Stimulated activated naive CD8-positive, alpha-beta T cell treated with anti-CD3 and anti-CD28 coated beads, Interleukin-15, amount 100 ng/mL, for 72 hours (primary cell): ENCODE data around the gene MED25.

ENCODE experiments used
- ATAC-seq: fragments of 150-1000 bp; cut with Tn5 transposase; 2 replicates; pipeline ENCODE4 v1.10.0; 2021; ENCODE audit warnings: mild to moderate bottlenecking, moderate library complexity
- DNase-seq, 2 donors: peaks; one replicate each; pipeline ENCODE4 v3.0.0; 2021 to 2022
- H3K27ac Mint-ChIP-seq, 2 donors: one replicate each; pipeline ENCODE4 v1.8.0; 2022; ENCODE audit warnings: mild to moderate bottlenecking in 2 of 2, mixed read lengths in 2 of 2, moderate library complexity in 2 of 2
- H3K27me3 Mint-ChIP-seq: one replicate; pipeline ENCODE4 v1.8.0; 2022; ENCODE audit warnings: mixed read lengths
- H3K4me1 Mint-ChIP-seq: one replicate; pipeline ENCODE4 v1.8.0; 2022; ENCODE audit warnings: mild to moderate bottlenecking, mixed read lengths
- H3K4me3 Mint-ChIP-seq, 2 donors: one replicate each; pipeline ENCODE4 v1.8.0; 2022; ENCODE audit warnings: mild to moderate bottlenecking in 2 of 2, mixed read lengths in 2 of 2, moderate library complexity in 1 of 2
- H3K9me3 Mint-ChIP-seq, 2 donors: one replicate each; pipeline ENCODE4 v1.8.0; 2022; ENCODE audit warnings: mixed read lengths in 2 of 2

Gene MED25

DNA sequence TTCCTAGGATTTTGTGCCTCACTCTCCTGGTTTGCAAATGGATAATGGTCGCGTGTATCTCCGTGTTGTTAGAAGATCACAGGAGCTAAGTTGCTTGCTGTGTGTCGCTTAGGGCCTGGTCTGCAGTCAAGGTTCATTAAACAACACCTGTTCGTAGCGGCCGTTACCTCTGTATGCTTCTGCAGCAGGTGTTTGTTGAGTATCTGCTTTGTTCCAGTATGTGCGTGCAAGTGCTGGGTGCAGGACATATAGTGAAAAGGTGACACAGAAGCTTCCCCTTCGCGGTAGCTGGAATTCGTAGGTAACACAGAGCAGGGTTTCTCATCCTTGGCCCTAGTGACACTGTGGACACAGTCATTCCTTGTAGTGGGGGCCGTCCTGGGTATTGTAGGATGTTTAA, 5.4 kb downstream of the MED25 start:
- Mint-ChIP-seq H3K4me1 (peaks cover 25% of the 10 kb centered on the region), H3K27me3 (no peaks in the 10 kb centered on the region), H3K9me3 (no peaks in the 10 kb centered on the region), H3K4me3 (no peak overlapping the region), H3K27ac (no peak overlapping the region)
- DNase-seq (no peak), ATAC-seq (no peak)

DNA sequence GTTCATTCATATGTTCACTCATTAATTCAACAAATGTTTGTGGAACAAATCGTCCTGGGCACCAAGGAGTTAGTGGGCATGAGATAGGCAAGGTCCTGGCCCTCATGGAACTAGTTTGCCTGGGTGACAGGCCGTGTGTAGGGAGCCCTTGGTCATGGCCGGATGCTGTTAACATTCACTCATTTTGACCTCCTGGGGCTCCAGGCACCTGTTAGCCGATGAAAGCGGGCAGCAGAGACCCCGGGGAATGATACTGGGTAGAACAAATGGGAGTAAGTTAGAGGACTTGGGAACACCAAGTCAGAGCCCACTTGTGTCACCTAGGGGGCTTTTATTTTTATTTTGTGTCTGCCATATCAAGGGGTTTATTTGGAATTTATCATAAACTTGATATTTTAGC, 6.6 kb downstream of the MED25 start:
- Mint-ChIP-seq H3K9me3 (no peaks in the 10 kb centered on the region), H3K4me3 (no peak overlapping the region), H3K4me1 (peaks cover 13% of the 10 kb centered on the region), H3K27me3 (no peaks in the 10 kb centered on the region), H3K27ac (no peak overlapping the region)
- ATAC-seq (no peak), DNase-seq (no peak)

DNA sequence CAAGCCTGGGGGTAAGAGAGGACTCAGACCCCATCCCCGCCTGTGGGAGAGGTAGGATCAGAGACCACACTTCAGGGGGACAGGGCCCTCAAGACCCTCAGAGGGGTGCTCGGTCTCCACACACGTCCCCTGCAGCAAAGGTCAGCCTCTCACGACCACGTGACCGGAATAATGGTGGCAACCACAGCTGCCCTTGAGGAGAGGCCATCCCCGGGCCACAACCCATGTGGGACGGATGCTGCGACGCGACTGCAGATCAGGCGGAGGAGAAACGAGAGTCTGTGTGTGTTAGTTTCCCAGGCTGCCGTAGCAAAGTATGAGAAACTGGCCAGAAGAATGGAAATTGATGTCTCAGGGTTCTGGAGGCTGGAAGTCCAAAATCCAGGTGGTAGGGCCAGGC, 8.9 kb downstream of the MED25 start:
- H3K9me3 Mint-ChIP-seq = no peaks in the 10 kb centered on the region
- DNase-seq (no peak), ATAC-seq (no peak)
- H3K27me3 Mint-ChIP-seq = no peaks in the 10 kb centered on the region
- peaks cover 8% of the 10 kb centered on the region for H3K4me1 Mint-ChIP-seq
- no peak overlapping the region for H3K27ac Mint-ChIP-seq
- H3K4me3 Mint-ChIP-seq = no peak overlapping the region

DNA sequence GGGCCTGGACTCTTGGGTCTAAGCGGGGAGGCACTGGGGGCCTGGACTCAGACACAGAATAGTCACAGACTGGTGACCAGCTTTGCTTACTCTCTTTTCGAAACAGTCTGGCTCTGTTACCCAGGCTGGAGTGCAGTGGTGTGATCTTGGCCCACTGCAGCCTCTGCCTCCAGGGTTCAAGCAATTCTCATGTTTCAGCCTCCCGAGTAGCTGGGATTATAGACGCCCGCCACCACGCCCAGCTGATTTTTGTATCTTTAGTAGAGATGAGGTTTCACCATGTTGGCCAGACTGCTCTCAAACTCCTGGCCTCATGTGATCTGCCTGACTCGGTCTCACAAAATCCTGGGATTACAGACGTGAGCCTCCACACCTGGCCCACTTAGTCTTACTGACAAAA, 11.1 kb downstream of the MED25 start:
- H3K4me1 Mint-ChIP-seq = peaks cover 16% of the 10 kb centered on the region
- H3K4me3 Mint-ChIP-seq = no peak overlapping the region
- no peak overlapping the region for H3K27ac Mint-ChIP-seq
- DNase-seq (no peak), ATAC-seq (no peak)
- H3K27me3 Mint-ChIP-seq = no peaks in the 10 kb centered on the region
- no peaks in the 10 kb centered on the region for H3K9me3 Mint-ChIP-seq

DNA sequence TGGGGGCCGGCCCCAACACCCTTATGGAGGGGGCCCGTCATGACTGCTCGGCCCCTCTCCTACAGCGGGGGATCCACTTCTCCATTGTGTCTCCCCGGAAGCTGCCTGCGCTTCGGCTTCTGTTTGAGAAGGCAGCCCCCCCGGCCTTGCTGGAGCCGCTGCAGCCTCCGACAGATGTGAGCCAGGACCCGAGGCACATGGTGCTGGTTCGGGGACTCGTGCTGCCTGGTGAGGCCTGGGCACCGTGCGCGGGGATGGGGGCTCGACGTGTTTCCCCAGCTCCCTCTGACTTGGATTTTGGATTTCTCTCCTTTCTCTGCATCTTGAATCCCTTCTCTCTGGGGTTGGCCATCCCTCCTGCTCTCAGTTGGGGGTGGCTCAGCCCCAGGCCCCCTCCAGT, 11.6 kb downstream of the MED25 start:
- DNase-seq = no peak

DNA sequence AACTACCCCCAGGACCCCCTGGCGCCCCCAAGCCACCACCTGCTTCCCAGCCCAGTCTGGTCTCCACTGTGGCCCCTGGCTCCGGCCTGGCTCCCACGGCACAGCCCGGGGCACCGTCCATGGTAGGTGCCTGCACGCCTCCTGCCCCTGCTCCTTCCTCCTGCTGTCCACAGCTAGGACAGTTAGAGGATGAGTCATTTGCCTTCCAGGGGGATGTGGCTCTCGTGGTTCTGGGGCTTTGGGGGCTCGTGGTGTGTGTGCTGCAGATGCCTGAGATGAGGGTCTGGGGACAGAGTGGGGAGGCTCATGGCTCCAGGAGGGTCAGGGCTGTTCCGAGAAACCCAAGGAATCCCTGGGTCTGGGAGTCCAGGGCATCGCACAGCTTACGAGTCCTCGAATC, 12.7 kb downstream of the MED25 start:
- peak; percentile 12 for ATAC-seq

More for the DNA sequence above, 11.6 kb downstream of the MED25 start:
- Mint-ChIP-seq H3K4me3 (no peak overlapping the region), H3K9me3 (no peaks in the 10 kb centered on the region), H3K4me1 (peaks cover 16% of the 10 kb centered on the region), H3K27ac (no peak overlapping the region), H3K27me3 (no peaks in the 10 kb centered on the region)
- no peak for ATAC-seq

DNA sequence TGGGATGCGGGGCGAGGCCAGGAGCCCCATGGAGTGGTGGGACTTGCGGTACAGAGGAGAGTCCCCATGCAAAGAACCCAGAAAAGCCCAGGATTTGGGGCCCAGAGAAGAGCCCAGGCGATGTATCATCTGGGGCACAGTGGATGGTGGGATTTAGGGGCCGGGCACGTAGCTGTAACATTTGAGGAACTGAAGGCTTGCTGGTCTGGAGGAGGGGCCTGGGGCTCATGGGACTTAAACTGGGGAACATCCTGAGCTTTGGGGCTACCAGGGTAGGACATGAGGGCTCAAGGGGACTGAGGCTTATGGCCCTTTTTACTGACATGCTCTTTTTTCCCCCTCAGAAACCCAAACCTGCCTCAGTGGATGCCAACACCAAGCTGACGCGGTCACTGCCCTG, 13.5 kb downstream of the MED25 start:
- no peaks in the 10 kb centered on the region for H3K27me3 Mint-ChIP-seq
- H3K4me1 Mint-ChIP-seq = peaks cover 10% of the 10 kb centered on the region
- H3K27ac Mint-ChIP-seq = no peak overlapping the region
- DNase-seq (no peak), ATAC-seq (no peak)
- no peak overlapping the region for H3K4me3 Mint-ChIP-seq
- no peaks in the 10 kb centered on the region for H3K9me3 Mint-ChIP-seq

More for the DNA sequence above, 12.7 kb downstream of the MED25 start:
- Mint-ChIP-seq H3K4me3 (no peak overlapping the region), H3K27me3 (no peaks in the 10 kb centered on the region), H3K9me3 (no peaks in the 10 kb centered on the region), H3K4me1 (peaks cover 16% of the 10 kb centered on the region), H3K27ac (peak overlapping the region in 1 of 2 donors; percentile 54)
- DNase-seq = no peak

DNA sequence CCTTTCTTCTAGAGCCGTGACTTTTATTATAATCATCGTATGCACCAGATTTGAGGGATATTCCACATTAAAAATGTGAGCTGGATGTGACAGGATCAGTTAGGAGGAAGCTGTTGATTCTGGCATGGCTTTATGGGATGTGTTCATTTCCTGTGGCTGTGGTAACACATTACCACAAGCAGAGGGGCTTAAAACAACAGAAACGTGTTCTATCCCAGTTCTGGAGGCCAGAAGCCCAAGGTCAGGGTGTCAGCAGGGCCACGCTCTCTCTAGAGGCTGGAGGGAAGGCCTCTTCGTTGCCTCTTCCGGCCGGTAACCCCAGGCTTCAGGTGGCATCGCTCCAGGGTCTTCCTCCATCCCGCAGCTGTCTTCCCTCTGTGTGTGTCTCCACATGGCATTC, 14.5 kb downstream of the MED25 start:
- ATAC-seq = no peak
- Mint-ChIP-seq H3K27me3 (no peaks in the 10 kb centered on the region), H3K27ac (peak overlapping the region; percentile 11 to 67), H3K4me1 (peaks cover 8% of the 10 kb centered on the region), H3K9me3 (no peaks in the 10 kb centered on the region), H3K4me3 (no peak overlapping the region)
- no peak for DNase-seq

DNA sequence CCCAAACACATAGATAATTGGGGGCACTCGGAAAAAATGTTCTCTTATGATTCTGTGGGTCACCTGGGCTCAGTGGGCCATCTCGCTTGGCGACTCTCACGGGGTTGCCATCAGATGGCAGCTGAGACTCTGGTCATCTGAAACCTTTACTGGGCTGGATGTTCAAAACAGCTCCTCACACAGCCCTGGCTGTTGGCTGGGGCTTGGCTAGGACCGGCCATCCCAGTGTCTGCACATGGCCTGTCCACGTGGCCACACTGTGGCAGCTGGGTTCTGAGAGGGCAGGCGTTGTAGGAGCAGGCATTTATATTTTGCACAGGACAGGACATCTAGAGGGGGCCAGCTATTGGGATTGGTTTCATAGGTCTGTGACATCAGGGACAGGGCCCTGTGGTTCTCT, 15.5 kb downstream of the MED25 start:
- ATAC-seq (no peak), DNase-seq (no peak)
- no peaks in the 10 kb centered on the region for H3K27me3 Mint-ChIP-seq
- no peak overlapping the region for H3K4me3 Mint-ChIP-seq
- H3K9me3 Mint-ChIP-seq = no peaks in the 10 kb centered on the region
- peaks cover 8% of the 10 kb centered on the region for H3K4me1 Mint-ChIP-seq
- H3K27ac Mint-ChIP-seq = no peak overlapping the region

DNA sequence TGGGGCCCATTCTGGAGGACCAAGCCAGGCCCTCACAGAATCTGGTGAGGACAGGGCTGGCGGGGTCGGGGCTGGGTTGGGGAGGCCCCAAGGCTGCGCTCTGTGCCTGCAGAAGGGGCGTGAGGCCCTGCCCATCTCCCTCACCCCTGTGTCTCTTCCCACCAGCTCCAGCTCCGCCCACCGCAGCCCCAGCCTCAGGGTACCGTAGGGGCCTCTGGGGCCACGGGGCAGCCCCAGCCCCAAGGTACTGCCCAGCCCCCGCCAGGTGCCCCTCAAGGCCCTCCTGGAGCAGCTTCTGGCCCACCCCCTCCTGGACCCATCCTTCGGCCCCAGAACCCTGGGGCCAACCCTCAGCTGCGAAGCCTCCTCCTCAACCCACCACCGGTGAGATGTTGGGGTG, 17.5 kb downstream of the MED25 start:
- H3K4me3 Mint-ChIP-seq = peak overlapping the region in 1 of 2 donors; percentile 31
- peaks cover 8% of the 10 kb centered on the region for H3K4me1 Mint-ChIP-seq
- ATAC-seq (peak; percentile 43), DNase-seq (no peak)
- no peaks in the 10 kb centered on the region for H3K27me3 Mint-ChIP-seq
- H3K9me3 Mint-ChIP-seq = no peaks in the 10 kb centered on the region
- no peak overlapping the region for H3K27ac Mint-ChIP-seq

DNA sequence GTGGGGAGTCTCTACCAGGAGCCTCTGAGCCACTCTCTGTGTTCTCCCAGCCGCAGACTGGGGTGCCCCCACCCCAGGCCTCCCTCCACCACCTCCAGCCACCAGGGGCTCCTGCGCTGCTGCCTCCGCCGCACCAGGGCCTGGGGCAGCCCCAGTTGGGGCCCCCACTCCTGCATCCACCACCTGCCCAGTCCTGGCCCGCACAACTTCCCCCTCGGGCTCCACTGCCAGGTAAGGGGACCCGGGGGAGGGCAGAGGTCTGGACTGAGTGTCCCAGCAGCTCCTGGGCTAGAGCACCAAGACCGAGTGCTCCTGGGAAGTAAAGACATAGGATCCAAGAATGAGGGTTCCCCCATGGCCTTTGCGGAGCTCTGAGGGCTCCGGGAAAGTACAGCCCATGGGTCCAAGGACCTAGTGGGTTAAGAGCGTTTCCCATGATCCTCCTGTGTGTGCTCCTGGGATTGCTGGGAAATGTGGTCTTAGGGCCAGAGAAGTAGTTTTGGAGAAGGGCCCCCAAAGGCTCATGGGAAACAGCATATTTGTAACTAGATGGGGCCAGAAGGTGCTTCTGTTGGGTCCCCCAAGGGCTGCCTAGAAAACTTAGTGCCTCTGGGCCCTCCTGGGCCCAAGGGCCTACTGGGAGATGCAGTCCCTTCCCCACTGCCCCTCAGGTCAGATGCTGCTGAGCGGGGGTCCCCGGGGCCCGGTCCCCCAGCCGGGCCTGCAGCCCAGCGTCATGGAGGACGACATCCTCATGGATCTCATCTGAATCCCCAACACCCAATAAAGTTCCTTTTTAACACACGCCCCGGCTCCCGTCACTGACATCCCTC, 18.3 kb downstream of the MED25 start:
- Mint-ChIP-seq H3K27me3 (no peaks in the 10 kb centered on the region), H3K27ac (no peak overlapping the region), H3K9me3 (no peaks in the 10 kb centered on the region), H3K4me3 (no peak overlapping the region), H3K4me1 (peaks cover 8% of the 10 kb centered on the region)
- ATAC-seq = no peak
- no peak for DNase-seq

DNA sequence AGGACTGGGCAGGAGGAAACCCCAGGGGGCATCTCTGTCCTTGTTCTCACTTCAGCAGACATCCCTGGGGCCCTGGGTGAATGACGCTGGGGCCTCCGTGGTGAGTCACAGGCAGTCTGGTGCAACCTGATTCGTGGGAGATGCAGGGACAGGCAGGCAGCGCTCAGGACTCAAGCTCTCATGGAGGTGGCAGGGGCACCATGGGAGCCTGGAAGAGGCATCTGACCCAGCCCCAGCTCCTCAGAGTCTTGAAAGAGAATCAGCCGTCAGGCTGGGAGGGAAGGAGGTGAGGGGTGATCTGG, 18.9 kb downstream of the MED25 start:
- Mint-ChIP-seq H3K27me3 (no peaks in the 10 kb centered on the region), H3K27ac (peak overlapping the region in 1 of 2 donors; percentile 85), H3K4me3 (no peak overlapping the region), H3K4me1 (peaks cover 8% of the 10 kb centered on the region), H3K9me3 (no peaks in the 10 kb centered on the region)
- no peak for DNase-seq
- ATAC-seq = no peak

DNA sequence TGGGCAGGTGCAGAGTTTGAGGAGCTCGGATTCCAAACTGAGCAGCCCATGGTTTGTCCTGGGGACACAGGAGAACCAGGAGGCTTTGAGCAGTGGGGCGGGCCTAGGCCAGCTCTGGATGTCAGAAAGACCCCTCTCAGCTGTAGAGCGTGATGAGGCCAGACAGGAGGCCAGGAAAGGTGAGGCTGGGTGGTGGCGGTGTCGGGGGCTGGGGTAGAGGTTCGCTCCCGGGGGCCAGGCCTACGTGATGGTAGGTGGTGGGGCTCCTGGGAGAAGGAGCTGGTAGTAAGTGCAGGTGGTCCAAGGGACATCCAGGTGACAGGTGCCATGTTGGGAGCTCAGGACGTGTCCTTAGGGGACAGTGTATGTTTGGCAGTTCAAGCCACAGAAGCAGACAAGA, 19.3 kb downstream of the MED25 start:
- no peaks in the 10 kb centered on the region for H3K9me3 Mint-ChIP-seq
- ATAC-seq = no peak
- no peaks in the 10 kb centered on the region for H3K27me3 Mint-ChIP-seq
- H3K4me3 Mint-ChIP-seq = no peak overlapping the region
- no peak for DNase-seq
- H3K27ac Mint-ChIP-seq = peak overlapping the region in 1 of 2 donors; percentile 29
- peaks cover 5% of the 10 kb centered on the region for H3K4me1 Mint-ChIP-seq

DNA sequence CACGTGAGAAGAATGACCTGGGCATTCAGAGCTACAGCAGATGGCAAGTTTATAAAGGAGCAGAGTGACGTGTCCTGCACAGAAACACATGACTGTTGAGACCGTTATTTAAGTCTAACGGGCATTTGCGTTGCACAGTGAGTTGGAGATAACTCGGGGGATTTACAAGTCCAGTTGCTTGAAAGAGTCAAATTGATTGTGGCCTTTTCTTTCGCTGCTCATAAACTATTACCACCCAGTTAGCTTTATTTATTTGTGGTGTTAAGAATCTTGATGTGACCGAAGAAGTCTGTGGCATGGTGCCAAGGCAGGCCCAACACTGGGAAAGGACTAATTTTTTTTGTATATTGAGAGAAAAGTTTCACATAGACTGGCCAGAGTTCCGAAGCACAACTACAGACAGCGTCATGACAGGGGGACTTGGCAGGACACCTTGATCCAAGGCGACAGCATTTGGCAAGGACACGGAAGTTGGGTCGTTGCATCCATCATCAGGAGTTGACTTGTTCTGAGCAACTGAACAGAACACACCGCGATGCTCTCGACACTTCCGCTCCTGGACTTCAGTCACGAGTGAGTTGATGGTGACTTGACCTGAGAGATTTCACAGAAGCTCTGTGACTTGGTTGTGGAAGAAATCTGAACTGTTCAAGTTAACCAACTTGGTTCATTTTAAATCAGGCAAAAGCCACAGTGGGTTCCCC, 20.9 kb downstream of the MED25 start:
- Mint-ChIP-seq H3K9me3 (no peaks in the 10 kb centered on the region), H3K4me1 (no peaks in the 10 kb centered on the region), H3K27me3 (no peaks in the 10 kb centered on the region), H3K27ac (peak overlapping the region in 1 of 2 donors; percentile 3), H3K4me3 (no peak overlapping the region)
- DNase-seq (no peak), ATAC-seq (no peak)

DNA sequence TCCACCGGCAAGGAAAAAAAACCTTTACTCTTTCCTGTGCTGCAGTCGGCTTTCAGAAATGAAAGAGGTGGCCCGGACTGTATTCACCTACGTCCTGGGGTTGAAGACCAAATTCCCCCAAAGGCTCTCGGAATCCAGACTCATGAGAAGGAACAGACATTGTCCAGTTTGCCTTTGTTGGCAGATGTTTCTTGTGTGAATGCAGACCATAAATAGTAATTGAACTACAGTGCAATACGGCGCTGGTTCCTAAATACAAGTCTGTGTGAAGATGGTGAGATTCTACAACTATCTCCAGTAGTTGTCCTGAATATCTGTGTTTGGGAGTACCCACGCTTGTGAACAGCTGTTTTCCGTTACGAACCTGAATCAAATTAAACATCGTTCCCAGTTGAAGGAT, 21.6 kb downstream of the MED25 start:
- DNase-seq (no peak), ATAC-seq (no peak)
- H3K4me3 Mint-ChIP-seq = no peak overlapping the region
- no peak overlapping the region for H3K27ac Mint-ChIP-seq
- H3K27me3 Mint-ChIP-seq = no peaks in the 10 kb centered on the region
- H3K4me1 Mint-ChIP-seq = no peaks in the 10 kb centered on the region
- no peaks in the 10 kb centered on the region for H3K9me3 Mint-ChIP-seq

DNA sequence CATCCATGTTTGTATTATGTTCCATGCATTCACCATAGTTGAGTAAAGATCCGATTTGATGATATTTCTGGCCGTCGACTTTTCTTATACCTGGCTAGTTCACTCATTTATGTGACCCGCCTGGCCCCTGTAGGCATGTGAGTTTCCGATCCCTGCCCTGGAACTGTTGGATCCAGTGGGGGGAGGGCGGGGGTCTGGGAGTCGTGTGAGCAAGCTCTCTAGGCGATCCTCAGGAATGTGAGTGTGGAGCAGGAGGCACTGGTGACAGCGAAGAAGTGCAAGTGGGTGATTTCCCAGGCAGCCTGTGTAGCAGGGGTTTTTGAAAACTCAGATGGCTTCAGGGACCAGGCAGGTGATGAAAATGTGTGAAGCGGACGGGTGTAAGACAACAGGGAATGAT, 22.2 kb downstream of the MED25 start:
- Mint-ChIP-seq H3K9me3 (no peaks in the 10 kb centered on the region), H3K4me1 (no peaks in the 10 kb centered on the region), H3K4me3 (no peak overlapping the region), H3K27ac (peak overlapping the region in 1 of 2 donors; percentile 93), H3K27me3 (no peaks in the 10 kb centered on the region)
- no peak for DNase-seq
- ATAC-seq = no peak
